ENCODE data around the gene CSNK1A1.

DNA sequence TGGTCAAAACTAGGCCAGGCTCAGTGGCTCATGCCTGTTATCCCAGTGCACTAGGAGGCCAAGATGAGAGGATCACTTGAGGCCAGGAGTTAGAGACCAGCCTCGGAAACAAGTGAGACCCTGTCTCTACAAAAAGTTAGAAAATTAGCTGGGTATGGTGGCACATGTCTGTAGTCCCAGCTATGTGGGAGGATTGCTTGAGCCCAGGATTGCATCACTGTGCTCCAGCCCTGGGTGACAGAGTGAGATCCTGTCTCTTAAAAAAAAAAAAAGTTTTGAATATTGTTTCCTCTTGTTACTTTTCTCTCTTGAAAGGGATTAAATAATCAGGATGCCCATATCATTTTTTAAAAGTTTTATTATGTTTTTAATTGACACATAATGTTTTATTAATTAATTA lies 37.7 kb upstream of the CSNK1A1 start:
- TF ChIP-seq RFX5 (IDR thresholded peaks at IDR 0.05; ENCODE audit: low read depth, low read length), result no peak
- TF ChIP-seq, protein P1, sequence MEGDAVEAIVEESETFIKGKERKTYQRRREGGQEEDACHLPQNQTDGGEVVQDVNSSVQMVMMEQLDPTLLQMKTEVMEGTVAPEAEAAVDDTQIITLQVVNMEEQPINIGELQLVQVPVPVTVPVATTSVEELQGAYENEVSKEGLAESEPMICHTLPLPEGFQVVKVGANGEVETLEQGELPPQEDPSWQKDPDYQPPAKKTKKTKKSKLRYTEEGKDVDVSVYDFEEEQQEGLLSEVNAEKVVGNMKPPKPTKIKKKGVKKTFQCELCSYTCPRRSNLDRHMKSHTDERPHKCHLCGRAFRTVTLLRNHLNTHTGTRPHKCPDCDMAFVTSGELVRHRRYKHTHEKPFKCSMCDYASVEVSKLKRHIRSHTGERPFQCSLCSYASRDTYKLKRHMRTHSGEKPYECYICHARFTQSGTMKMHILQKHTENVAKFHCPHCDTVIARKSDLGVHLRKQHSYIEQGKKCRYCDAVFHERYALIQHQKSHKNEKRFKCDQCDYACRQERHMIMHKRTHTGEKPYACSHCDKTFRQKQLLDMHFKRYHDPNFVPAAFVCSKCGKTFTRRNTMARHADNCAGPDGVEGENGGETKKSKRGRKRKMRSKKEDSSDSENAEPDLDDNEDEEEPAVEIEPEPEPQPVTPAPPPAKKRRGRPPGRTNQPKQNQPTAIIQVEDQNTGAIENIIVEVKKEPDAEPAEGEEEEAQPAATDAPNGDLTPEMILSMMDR (conservative IDR thresholded peaks at IDR 0.05; ENCODE audit: low read depth, low read length), result no peak
- TF ChIP-seq RAD21 (IDR thresholded peaks at IDR 0.05; ENCODE audit: low read length), result no peak
- TF ChIP-seq POLR2A (IDR thresholded peaks at IDR 0.05; ENCODE audit: low read depth, low read length), result no peak
- TF ChIP-seq CEBPB (IDR thresholded peaks at IDR 0.05; ENCODE audit: low read depth, low read length), result peak; percentile 38; the same call in 1 of the 2 replicates
- no peak for TF ChIP-seq MAZ (IDR thresholded peaks at IDR 0.05; ENCODE audit: borderline replicate concordance, low read depth, low read length)
